Measurements from ENCODE around the gene SMO.

SMO gene

DNA sequence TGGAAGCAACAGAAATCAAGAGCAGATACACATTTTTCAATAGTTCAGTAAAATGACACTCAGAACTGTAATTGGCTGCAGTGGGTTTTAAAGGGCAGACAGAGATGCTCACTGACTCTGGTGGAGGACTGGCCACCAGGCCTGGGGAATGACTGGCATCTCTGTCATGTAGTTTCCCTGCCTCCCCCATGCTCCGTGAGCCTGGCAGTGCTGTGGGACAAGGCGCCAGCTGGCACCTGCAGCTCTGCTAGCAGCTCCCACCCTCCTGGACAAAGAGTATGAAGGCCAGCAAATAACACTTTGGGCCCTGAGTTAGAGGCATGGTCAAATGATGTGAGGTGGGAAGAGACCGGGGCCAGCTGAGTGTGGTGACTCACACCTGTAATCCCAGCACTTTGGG is 28.9 kb upstream of the SMO start:
- TF ChIP-seq, protein P1, sequence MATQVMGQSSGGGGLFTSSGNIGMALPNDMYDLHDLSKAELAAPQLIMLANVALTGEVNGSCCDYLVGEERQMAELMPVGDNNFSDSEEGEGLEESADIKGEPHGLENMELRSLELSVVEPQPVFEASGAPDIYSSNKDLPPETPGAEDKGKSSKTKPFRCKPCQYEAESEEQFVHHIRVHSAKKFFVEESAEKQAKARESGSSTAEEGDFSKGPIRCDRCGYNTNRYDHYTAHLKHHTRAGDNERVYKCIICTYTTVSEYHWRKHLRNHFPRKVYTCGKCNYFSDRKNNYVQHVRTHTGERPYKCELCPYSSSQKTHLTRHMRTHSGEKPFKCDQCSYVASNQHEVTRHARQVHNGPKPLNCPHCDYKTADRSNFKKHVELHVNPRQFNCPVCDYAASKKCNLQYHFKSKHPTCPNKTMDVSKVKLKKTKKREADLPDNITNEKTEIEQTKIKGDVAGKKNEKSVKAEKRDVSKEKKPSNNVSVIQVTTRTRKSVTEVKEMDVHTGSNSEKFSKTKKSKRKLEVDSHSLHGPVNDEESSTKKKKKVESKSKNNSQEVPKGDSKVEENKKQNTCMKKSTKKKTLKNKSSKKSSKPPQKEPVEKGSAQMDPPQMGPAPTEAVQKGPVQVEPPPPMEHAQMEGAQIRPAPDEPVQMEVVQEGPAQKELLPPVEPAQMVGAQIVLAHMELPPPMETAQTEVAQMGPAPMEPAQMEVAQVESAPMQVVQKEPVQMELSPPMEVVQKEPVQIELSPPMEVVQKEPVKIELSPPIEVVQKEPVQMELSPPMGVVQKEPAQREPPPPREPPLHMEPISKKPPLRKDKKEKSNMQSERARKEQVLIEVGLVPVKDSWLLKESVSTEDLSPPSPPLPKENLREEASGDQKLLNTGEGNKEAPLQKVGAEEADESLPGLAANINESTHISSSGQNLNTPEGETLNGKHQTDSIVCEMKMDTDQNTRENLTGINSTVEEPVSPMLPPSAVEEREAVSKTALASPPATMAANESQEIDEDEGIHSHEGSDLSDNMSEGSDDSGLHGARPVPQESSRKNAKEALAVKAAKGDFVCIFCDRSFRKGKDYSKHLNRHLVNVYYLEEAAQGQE (IDR thresholded peaks at IDR 0.05; ENCODE audit: insufficient read depth in 1 of 2, low read depth in 2 of 2, low read length in 2 of 2), result no peak
- TF ChIP-seq TAF1 (IDR thresholded peaks at IDR 0.05; ENCODE audit: borderline replicate concordance, insufficient read depth, low read length), result no peak
- no peak for TF ChIP-seq FOXP2 (optimal IDR thresholded peaks at IDR 0.05; ENCODE audit: borderline replicate concordance, extremely low read depth, extremely low read length, insufficient read depth)
- TF ChIP-seq POLR2AphosphoS5 (IDR thresholded peaks at IDR 0.05; ENCODE audit: low read depth, low read length), result no peak
- TF ChIP-seq SIN3A (IDR thresholded peaks at IDR 0.05; ENCODE audit: borderline replicate concordance, insufficient read depth, low read length), result no peak

DNA sequence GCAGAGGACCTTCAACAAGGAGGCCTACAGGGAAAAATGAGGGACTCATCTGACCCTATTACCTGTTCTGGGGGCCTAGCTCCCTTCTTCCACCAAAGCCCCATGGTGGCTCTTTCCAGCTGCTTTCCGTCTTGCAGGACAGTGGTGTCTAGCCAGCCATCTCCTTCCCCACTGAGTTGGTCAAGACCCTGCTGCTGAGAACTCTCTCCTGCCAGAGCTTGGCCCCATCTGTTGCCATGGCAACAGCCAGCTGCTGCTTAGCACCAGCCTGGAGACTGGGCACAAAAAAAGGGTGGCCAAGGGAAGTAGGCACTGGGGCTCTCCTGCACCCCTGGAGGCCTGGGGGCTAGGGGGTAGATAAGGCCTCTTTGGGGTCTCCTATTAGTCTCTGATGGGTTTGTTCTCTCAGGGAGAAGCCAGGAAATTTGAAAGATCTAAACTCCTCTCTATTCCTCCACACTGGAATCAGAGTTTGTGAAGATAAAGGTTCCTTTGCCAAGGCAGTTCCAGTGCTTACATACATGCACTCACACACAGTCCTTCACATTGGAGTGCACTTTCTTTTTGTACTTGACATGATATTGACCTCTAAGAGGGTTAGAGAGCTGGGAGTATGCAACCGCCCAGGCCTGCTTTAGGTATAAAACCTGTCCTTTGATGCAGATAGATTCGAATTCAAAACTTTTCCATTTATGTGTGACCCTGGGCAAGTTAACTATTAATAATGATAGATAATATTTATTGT is 28.1 kb upstream of the SMO start:
- TF ChIP-seq POLR2AphosphoS5 (IDR thresholded peaks at IDR 0.05; ENCODE audit: low read depth, low read length) (no peak), SIN3A (IDR thresholded peaks at IDR 0.05; ENCODE audit: borderline replicate concordance, insufficient read depth, low read length) (no peak), TAF1 (IDR thresholded peaks at IDR 0.05; ENCODE audit: borderline replicate concordance, insufficient read depth, low read length) (no peak), FOXP2 (optimal IDR thresholded peaks at IDR 0.05; ENCODE audit: borderline replicate concordance, extremely low read depth, extremely low read length, insufficient read depth) (no peak)
- TF ChIP-seq, protein P1 (IDR thresholded peaks at IDR 0.05; ENCODE audit: insufficient read depth in 1 of 2, low read depth in 2 of 2, low read length in 2 of 2), result no peak

DNA sequence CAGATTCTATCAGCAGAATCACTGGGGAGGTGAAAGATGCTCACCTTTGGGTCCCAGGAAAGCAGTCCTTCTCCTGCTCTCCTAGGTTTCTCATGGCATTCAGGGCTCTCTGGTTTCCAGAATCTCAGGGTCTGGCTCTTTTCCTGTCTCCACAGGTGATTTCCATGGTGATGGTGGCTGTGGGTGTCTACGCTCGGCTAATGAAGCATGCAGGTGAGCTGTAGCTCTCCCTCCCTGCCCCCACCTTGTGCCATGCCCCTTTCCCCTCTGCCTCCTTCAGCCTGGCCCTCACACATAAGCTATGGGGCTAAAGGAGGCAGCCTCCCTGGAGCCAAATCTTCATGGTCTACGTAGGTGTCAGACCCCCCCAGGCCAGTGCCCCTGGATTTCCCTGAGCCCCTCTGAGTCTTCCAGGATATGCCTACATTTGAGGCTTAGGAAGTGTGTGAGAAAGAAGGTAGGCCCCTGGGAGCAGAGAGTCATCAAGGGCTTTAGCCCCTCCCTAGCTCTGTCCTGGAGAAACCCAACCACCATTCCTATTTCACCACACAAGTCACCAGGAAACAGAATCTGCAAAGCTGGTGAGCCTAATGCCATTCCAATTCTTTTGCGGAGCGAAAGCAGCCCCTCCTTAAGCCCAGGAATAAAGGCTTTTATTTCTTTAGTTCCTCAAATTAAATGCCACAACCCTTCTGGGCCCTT is 26.8 kb upstream of the SMO start:
- TF ChIP-seq FOXP2 (optimal IDR thresholded peaks at IDR 0.05; ENCODE audit: borderline replicate concordance, extremely low read depth, extremely low read length, insufficient read depth), result no peak
- TF ChIP-seq, protein P1 (IDR thresholded peaks at IDR 0.05; ENCODE audit: insufficient read depth in 1 of 2, low read depth in 2 of 2, low read length in 2 of 2), result no peak

DNA sequence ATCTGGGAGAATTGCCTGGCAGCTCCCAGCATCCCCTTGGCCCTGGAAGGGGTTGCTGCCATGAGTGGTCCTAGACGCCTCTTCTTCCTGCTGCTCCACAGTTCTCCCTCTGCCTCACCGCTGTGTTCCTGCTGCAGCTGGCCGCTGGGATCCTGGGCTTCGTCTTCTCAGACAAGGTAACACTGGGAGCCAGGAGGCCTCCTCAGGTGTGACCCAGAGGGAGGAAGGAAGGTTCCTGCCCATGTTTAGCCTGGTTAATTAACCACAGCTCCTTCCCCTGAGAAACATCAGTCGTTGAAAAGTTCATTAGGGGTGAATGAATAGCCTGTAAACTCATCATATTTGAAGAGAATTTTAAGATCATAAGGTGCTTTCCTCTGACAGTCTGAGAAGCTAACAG is 25.7 kb upstream of the SMO start:
- TF ChIP-seq SIN3A (IDR thresholded peaks at IDR 0.05; ENCODE audit: borderline replicate concordance, insufficient read depth, low read length), result no peak
- TF ChIP-seq TAF1 (IDR thresholded peaks at IDR 0.05; ENCODE audit: borderline replicate concordance, insufficient read depth, low read length), result no peak
- TF ChIP-seq POLR2AphosphoS5 (IDR thresholded peaks at IDR 0.05; ENCODE audit: low read depth, low read length), result no peak
- TF ChIP-seq FOXP2 (optimal IDR thresholded peaks at IDR 0.05; ENCODE audit: borderline replicate concordance, extremely low read depth, extremely low read length, insufficient read depth), result no peak
- TF ChIP-seq, protein P1 (IDR thresholded peaks at IDR 0.05; ENCODE audit: insufficient read depth in 1 of 2, low read depth in 2 of 2, low read length in 2 of 2), result no peak

Data from PFSK-1 (cell line).